Measurements from ENCODE around the gene MED12. TPM values are rescaled to one million over a fixed set of nuclear protein-coding genes. Genes with fewer than 3 reads are reported as not detected.

Gene MED12
- total and polyA plus RNA-seq, 4 donors, result 5.0 to 68.4 (median 33.0) TPM

- no peak overlapping the region for H3K27ac ChIP-seq (ENCODE audit: low read depth in 1 of 2, low read length in 2 of 2)
- H3K36me3 ChIP-seq (ENCODE audit: control insufficient read depth in 1 of 2, insufficient read depth in 2 of 2, low read length in 1 of 2), result no peaks in the 10 kb centered on the region
- H3K4me3 ChIP-seq (ENCODE audit: low read length in 2 of 2), result no peak overlapping the region
- H3K27me3 ChIP-seq (ENCODE audit: control insufficient read depth in 1 of 2, insufficient read depth in 2 of 2, low read length in 1 of 2), result no peaks in the 10 kb centered on the region
- 79 to 87% methylated on average over 28 of the region's 28 CpGs for WGBS, 2 donors
- no peaks in the 10 kb centered on the region for H3K9me3 ChIP-seq (ENCODE audit: control insufficient read depth, low read length)
- H3K4me1 ChIP-seq (ENCODE audit: control insufficient read depth in 1 of 2, insufficient read depth in 2 of 2, low read length in 2 of 2), result peaks cover 0 to 2% of the 10 kb centered on the region in 2 donors
- no peak for ATAC-seq (ENCODE audit: low FRiP score)
- no peak for DNase-seq
- intact Hi-C loops (cut with DNase I), result no loop called here
Measured at GRCh38 chrX:71147496-71148277, 29.3 kb downstream of the MED12 start.

- Histone ChIP-seq H3K36me3 (ENCODE audit: control insufficient read depth in 1 of 2, insufficient read depth in 2 of 2, low read length in 1 of 2) (no peaks in the 10 kb centered on the region), H3K27me3 (ENCODE audit: control insufficient read depth in 1 of 2, insufficient read depth in 2 of 2, low read length in 1 of 2) (no peaks in the 10 kb centered on the region), H3K4me3 (ENCODE audit: low read length in 2 of 2) (no peak overlapping the region), H3K4me1 (ENCODE audit: control insufficient read depth in 1 of 2, insufficient read depth in 2 of 2, low read length in 2 of 2) (peaks cover 0 to under 1% of the 10 kb centered on the region in 2 donors), H3K9me3 (ENCODE audit: control insufficient read depth, low read length) (no peaks in the 10 kb centered on the region), H3K27ac (ENCODE audit: low read depth in 1 of 2, low read length in 2 of 2) (no peak overlapping the region)
- intact Hi-C loops (cut with DNase I), result no loop called here
- 82 to 84% methylated on average over 8 of the region's 8 CpGs for WGBS, 2 donors
- DNase-seq, result no peak
- no peak for ATAC-seq (ENCODE audit: low FRiP score)
Measured at GRCh38 chrX:71148278-71148663, 29.9 kb downstream of the MED12 start.

GRCh38 chrX:71151366-71151765 lies 33.0 kb downstream of the MED12 start:
- intact Hi-C loops (cut with DNase I), result no loop called here
- ATAC-seq (ENCODE audit: low FRiP score), result no peak
- no peaks in the 10 kb centered on the region for H3K4me1 ChIP-seq (ENCODE audit: control insufficient read depth in 1 of 2, insufficient read depth in 2 of 2, low read length in 2 of 2)
- H3K36me3 ChIP-seq (ENCODE audit: control insufficient read depth in 1 of 2, insufficient read depth in 2 of 2, low read length in 1 of 2), result no peaks in the 10 kb centered on the region
- DNase-seq, result peak in 1 of 2 donors; percentile 21
- H3K9me3 ChIP-seq (ENCODE audit: control insufficient read depth, low read length), result no peaks in the 10 kb centered on the region
- no peak overlapping the region for H3K4me3 ChIP-seq (ENCODE audit: low read length in 2 of 2)
- H3K27me3 ChIP-seq (ENCODE audit: control insufficient read depth in 1 of 2, insufficient read depth in 2 of 2, low read length in 1 of 2), result no peaks in the 10 kb centered on the region
- WGBS, 2 donors, result 66 to 72% methylated on average over 7 of the region's 7 CpGs
- H3K27ac ChIP-seq (ENCODE audit: low read depth in 1 of 2, low read length in 2 of 2), result no peak overlapping the region

GRCh38 chrX:71154196-71154595 lies 35.8 kb downstream of the MED12 start:
- H3K9me3 ChIP-seq (ENCODE audit: control insufficient read depth, low read length), result no peaks in the 10 kb centered on the region
- ATAC-seq (ENCODE audit: low FRiP score) (no peak), DNase-seq (peak; percentile 36 to 40)
- no peaks in the 10 kb centered on the region for H3K36me3 ChIP-seq (ENCODE audit: control insufficient read depth in 1 of 2, insufficient read depth in 2 of 2, low read length in 1 of 2)
- H3K27ac ChIP-seq (ENCODE audit: low read depth in 1 of 2, low read length in 2 of 2), result no peak overlapping the region
- 86 to 90% methylated on average over 7 of the region's 7 CpGs for WGBS, 2 donors
- intact Hi-C loops (cut with DNase I), result no loop called here
- H3K27me3 ChIP-seq (ENCODE audit: control insufficient read depth in 1 of 2, insufficient read depth in 2 of 2, low read length in 1 of 2), result no peaks in the 10 kb centered on the region
- no peaks in the 10 kb centered on the region for H3K4me1 ChIP-seq (ENCODE audit: control insufficient read depth in 1 of 2, insufficient read depth in 2 of 2, low read length in 2 of 2)
- H3K4me3 ChIP-seq (ENCODE audit: low read length in 2 of 2), result no peak overlapping the region

GRCh38 chrX:71154641-71155040 lies 36.2 kb downstream of the MED12 start:
- no peaks in the 10 kb centered on the region for H3K36me3 ChIP-seq (ENCODE audit: control insufficient read depth in 1 of 2, insufficient read depth in 2 of 2, low read length in 1 of 2)
- no peaks in the 10 kb centered on the region for H3K27me3 ChIP-seq (ENCODE audit: control insufficient read depth in 1 of 2, insufficient read depth in 2 of 2, low read length in 1 of 2)
- no peak for ATAC-seq (ENCODE audit: low FRiP score)
- DNase-seq, result peak; percentile 17 to 63
- no peak overlapping the region for H3K27ac ChIP-seq (ENCODE audit: low read depth in 1 of 2, low read length in 2 of 2)
- no peak overlapping the region for H3K4me3 ChIP-seq (ENCODE audit: low read length in 2 of 2)
- no peaks in the 10 kb centered on the region for H3K9me3 ChIP-seq (ENCODE audit: control insufficient read depth, low read length)
- intact Hi-C loops (cut with DNase I), result no loop called here
- WGBS, 2 donors, result 52 to 88% methylated on average over 3 of the region's 3 CpGs
- no peaks in the 10 kb centered on the region for H3K4me1 ChIP-seq (ENCODE audit: control insufficient read depth in 1 of 2, insufficient read depth in 2 of 2, low read length in 2 of 2)

GRCh38 chrX:71158603-71159002 lies 40.2 kb downstream of the MED12 start:
- H3K36me3 ChIP-seq (ENCODE audit: control insufficient read depth in 1 of 2, insufficient read depth in 2 of 2, low read length in 1 of 2), result no peaks in the 10 kb centered on the region
- ATAC-seq (ENCODE audit: low FRiP score) (no peak), DNase-seq (peak; percentile 7 to 9)
- H3K4me3 ChIP-seq (ENCODE audit: low read length in 2 of 2), result no peak overlapping the region
- H3K27me3 ChIP-seq (ENCODE audit: control insufficient read depth in 1 of 2, insufficient read depth in 2 of 2, low read length in 1 of 2), result no peaks in the 10 kb centered on the region
- H3K9me3 ChIP-seq (ENCODE audit: control insufficient read depth, low read length), result no peaks in the 10 kb centered on the region
- intact Hi-C loops (cut with DNase I), result no loop called here
- H3K4me1 ChIP-seq (ENCODE audit: control insufficient read depth in 1 of 2, insufficient read depth in 2 of 2, low read length in 2 of 2), result no peaks in the 10 kb centered on the region
- H3K27ac ChIP-seq (ENCODE audit: low read depth in 1 of 2, low read length in 2 of 2), result no peak overlapping the region
- WGBS, 2 donors, result 80 to 93% methylated on average over 6 of the region's 6 CpGs

- Histone ChIP-seq H3K27me3 (ENCODE audit: control insufficient read depth in 1 of 2, insufficient read depth in 2 of 2, low read length in 1 of 2) (no peaks in the 10 kb centered on the region), H3K4me3 (ENCODE audit: low read length in 2 of 2) (no peak overlapping the region), H3K4me1 (ENCODE audit: control insufficient read depth in 1 of 2, insufficient read depth in 2 of 2, low read length in 2 of 2) (no peaks in the 10 kb centered on the region), H3K36me3 (ENCODE audit: control insufficient read depth in 1 of 2, insufficient read depth in 2 of 2, low read length in 1 of 2) (no peaks in the 10 kb centered on the region), H3K27ac (ENCODE audit: low read depth in 1 of 2, low read length in 2 of 2) (no peak overlapping the region), H3K9me3 (ENCODE audit: control insufficient read depth, low read length) (no peaks in the 10 kb centered on the region)
- 84 to 92% methylated on average over 5 of the region's 5 CpGs for WGBS, 2 donors
- DNase-seq, result no peak
- no peak for ATAC-seq (ENCODE audit: low FRiP score)
- intact Hi-C loops (cut with DNase I), result no loop called here
Measured at GRCh38 chrX:71159335-71159734, 40.9 kb downstream of the MED12 start.

GRCh38 chrX:71160475-71160874 lies 42.1 kb downstream of the MED12 start:
- 89 to 94% methylated on average over 3 of the region's 3 CpGs for WGBS, 2 donors
- Histone ChIP-seq H3K27ac (ENCODE audit: low read depth in 1 of 2, low read length in 2 of 2) (no peak overlapping the region), H3K27me3 (ENCODE audit: control insufficient read depth in 1 of 2, insufficient read depth in 2 of 2, low read length in 1 of 2) (no peaks in the 10 kb centered on the region), H3K9me3 (ENCODE audit: control insufficient read depth, low read length) (no peaks in the 10 kb centered on the region), H3K4me3 (ENCODE audit: low read length in 2 of 2) (no peak overlapping the region), H3K4me1 (ENCODE audit: control insufficient read depth in 1 of 2, insufficient read depth in 2 of 2, low read length in 2 of 2) (no peaks in the 10 kb centered on the region), H3K36me3 (ENCODE audit: control insufficient read depth in 1 of 2, insufficient read depth in 2 of 2, low read length in 1 of 2) (no peaks in the 10 kb centered on the region)
- DNase-seq, result peak in 1 of 2 donors; percentile 20
- intact Hi-C loops (cut with DNase I), result loop anchor here in 1 of 2 donors (5.0 kb wide), 1 partner anchor 388 kb away; no protein-coding TSS in a partner anchor
- no peak for ATAC-seq (ENCODE audit: low FRiP score)

- intact Hi-C loops (cut with DNase I), result loop anchor here in 1 of 2 donors (5.0 kb wide), 1 partner anchor 391 kb away; no protein-coding TSS in a partner anchor
- ATAC-seq (ENCODE audit: low FRiP score), result no peak
- WGBS, 2 donors, result 86 to 97% methylated on average over 4 of the region's 4 CpGs
Measured at GRCh38 chrX:71162981-71163380, 44.6 kb downstream of the MED12 start.

More at GRCh38 chrX:71162981-71163380, 44.6 kb downstream of the MED12 start:
- Histone ChIP-seq H3K4me3 (ENCODE audit: low read length in 2 of 2) (no peak overlapping the region), H3K4me1 (ENCODE audit: control insufficient read depth in 1 of 2, insufficient read depth in 2 of 2, low read length in 2 of 2) (no peaks in the 10 kb centered on the region), H3K9me3 (ENCODE audit: control insufficient read depth, low read length) (no peaks in the 10 kb centered on the region), H3K36me3 (ENCODE audit: control insufficient read depth in 1 of 2, insufficient read depth in 2 of 2, low read length in 1 of 2) (no peaks in the 10 kb centered on the region), H3K27me3 (ENCODE audit: control insufficient read depth in 1 of 2, insufficient read depth in 2 of 2, low read length in 1 of 2) (no peaks in the 10 kb centered on the region), H3K27ac (ENCODE audit: low read depth in 1 of 2, low read length in 2 of 2) (no peak overlapping the region)
- DNase-seq, result peak in 1 of 2 donors; percentile 8
